Measurements from ENCODE around the gene DENND2A.

Gene DENND2A

GRCh38 chr7:140478246-140479061 is 162.2 kb downstream of the DENND2A start:
- peak overlapping the region; percentile 73 to 79 for H3K9ac ChIP-seq (ENCODE audit: low read length in 2 of 2)
- peak overlapping the region; percentile 85 to 90 for H3K4me3 ChIP-seq (ENCODE audit: low read length in 2 of 2)
- peak overlapping the region; percentile 66 for H3K27ac ChIP-seq (ENCODE audit: low read length)
- peaks cover 6% of the 10 kb centered on the region for H3K4me1 ChIP-seq (ENCODE audit: control insufficient read depth, insufficient read depth, low read length)
- no peaks in the 10 kb centered on the region for H3K27me3 ChIP-seq (ENCODE audit: control insufficient read depth in 1 of 2, insufficient read depth in 2 of 2, low read length in 2 of 2)
- H3K9me3 ChIP-seq (ENCODE audit: control insufficient read depth in 2 of 2, low read length in 2 of 2) = no peaks in the 10 kb centered on the region
- H3K36me3 ChIP-seq (ENCODE audit: control insufficient read depth in 2 of 2, insufficient read depth in 2 of 2, low read length in 2 of 2) = no peaks in the 10 kb centered on the region

DNA sequence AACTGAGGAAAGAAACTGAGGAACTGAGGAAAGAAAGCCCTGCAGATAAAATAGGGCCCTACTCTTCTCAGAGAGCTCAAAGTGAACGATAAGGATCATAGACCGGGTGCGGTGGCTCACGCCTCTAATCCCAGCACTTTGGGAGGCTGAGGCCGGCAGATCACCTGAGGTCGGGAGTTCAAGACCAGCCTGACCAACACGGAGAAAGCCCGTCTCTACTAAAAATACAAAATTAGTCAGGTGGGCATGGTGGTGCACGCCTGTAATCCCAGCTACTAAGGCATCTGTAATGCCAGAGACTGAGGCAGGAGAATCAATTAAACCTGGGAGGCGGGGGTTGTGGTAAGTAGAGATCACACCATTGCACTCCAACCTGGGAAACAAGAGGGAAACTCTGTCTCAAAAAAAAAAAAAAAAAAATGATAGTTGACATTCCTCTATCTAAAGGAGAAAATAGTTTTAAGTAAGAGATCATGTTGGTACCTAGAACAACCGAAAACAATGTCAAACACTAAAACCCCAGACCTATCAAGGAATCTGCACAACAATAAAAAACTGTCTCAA is 163.8 kb downstream of the DENND2A start:
- Histone ChIP-seq H3K36me3 (ENCODE audit: control insufficient read depth in 2 of 2, insufficient read depth in 2 of 2, low read length in 2 of 2) (peaks cover 0 to under 1% of the 10 kb centered on the region in 2 donors), H3K27me3 (ENCODE audit: control insufficient read depth in 1 of 2, insufficient read depth in 2 of 2, low read length in 2 of 2) (no peaks in the 10 kb centered on the region), H3K27ac (ENCODE audit: low read length) (no peak overlapping the region), H3K9me3 (ENCODE audit: control insufficient read depth in 2 of 2, low read length in 2 of 2) (no peaks in the 10 kb centered on the region), H3K4me3 (ENCODE audit: low read length in 2 of 2) (no peak overlapping the region), H3K9ac (ENCODE audit: low read length in 2 of 2) (no peak overlapping the region), H3K4me1 (ENCODE audit: control insufficient read depth, insufficient read depth, low read length) (peaks cover 6% of the 10 kb centered on the region)

- H3K27ac ChIP-seq (ENCODE audit: low read length) = no peak overlapping the region
- H3K4me3 ChIP-seq (ENCODE audit: low read length in 2 of 2) = no peak overlapping the region
- peaks cover 2 to 3% of the 10 kb centered on the region in 2 donors for H3K36me3 ChIP-seq (ENCODE audit: control insufficient read depth in 2 of 2, insufficient read depth in 2 of 2, low read length in 2 of 2)
- H3K4me1 ChIP-seq (ENCODE audit: control insufficient read depth, insufficient read depth, low read length) = peaks cover 6% of the 10 kb centered on the region
- H3K9me3 ChIP-seq (ENCODE audit: control insufficient read depth in 2 of 2, low read length in 2 of 2) = no peaks in the 10 kb centered on the region
- no peaks in the 10 kb centered on the region for H3K27me3 ChIP-seq (ENCODE audit: control insufficient read depth in 1 of 2, insufficient read depth in 2 of 2, low read length in 2 of 2)
- H3K9ac ChIP-seq (ENCODE audit: low read length in 2 of 2) = no peak overlapping the region
Measured at GRCh38 chr7:140475747-140476333, 164.8 kb downstream of the DENND2A start.
